DMS 273 treated with DMSO at 0.1 percent for 48 hours (cell line): ENCODE measurements around the gene RAB3B.
"Not testable (repeated sequence)": the region's sequence is repeated elsewhere in the genome, so short reads cannot be mapped to it uniquely, and the experiment has no call there.

Experiments used
- DNase-seq: peaks from one replicate; lab custom pipeline; 2025; lab: John Stamatoyannopoulos, UW

The RAB3B gene

DNA sequence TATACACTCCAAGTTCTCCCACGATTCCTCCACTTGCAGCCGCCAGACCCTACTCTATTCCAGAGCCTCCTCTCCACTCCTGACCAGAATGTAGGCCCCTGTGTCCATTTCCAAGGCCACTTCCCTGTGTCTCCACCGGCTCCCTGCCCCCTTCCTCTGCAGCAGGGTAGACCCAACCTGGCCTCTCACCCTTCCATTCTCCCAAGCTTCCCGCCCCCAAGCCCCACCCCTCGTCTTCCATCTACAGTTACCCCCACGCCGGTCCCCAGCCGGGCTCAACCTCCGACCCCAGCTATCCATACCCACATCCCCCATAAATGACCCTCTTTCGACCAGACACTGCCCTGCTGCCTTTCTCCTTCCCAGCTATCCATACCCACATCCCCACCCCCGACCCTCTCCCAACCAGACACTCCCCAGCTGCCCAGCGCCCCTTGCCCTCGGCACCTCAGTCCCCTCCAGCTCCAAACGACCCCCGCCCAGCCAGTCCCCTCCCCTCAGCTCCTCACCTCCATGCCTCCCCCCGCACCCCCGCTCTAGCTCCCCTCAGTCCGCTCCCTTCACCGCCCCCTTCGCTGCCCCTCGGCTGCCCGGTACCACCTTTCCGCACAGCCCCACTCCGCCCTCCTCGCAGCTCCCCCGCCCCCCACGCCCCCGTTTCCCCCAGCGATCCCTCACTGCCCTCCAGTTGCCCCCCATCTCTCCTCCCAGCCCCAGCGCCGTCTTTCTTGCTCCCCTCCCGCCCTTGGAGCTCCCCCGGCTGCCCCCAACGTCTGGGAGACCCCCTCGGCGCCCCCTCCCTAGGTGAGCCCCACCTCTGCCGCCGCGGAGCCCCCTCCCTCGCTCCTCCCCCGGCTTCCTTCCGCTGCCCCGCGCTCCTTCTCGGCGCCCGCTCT, 670 bp downstream of the RAB3B start:
- DNase-seq = no peak

DNA sequence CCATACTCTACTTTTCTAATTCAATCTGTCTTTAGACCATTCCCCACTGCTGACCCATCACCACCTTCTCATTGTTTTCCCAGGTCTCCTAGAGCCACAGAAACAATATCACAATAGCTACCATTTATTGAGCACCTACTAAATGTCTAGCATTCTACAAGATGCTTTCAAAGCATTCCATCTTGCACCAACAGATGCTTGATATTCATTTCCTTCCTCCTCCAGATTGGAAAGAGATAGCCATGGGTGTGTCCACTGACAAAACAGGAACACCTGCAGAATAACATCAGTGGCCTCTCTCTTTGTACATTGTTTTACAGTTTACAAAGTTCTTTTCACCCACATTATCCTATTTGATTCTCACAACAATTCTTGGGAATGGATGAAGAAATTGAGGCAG, 2.2 kb downstream of the RAB3B start:
- DNase-seq = no peak

DNA sequence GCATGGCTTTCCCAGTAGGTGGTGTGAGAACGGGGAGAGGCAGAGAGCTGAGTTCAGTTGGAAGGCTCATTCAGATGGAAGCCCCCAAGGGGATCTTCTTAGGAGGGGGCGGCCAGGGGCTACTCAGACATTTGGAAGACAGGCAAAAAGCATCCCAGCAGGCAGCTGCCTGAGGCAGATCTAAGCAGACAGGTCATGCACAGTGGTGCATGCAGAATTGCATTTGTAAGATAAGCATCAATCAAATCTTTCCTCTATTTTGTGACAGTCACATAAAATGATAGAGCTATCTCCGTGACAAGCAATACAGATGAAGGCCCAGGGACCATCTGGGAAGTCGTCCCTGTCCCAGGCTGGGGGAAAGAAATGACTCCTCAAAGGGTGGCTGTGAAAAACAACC, 3.8 kb downstream of the RAB3B start:
- no peak for DNase-seq

DNA sequence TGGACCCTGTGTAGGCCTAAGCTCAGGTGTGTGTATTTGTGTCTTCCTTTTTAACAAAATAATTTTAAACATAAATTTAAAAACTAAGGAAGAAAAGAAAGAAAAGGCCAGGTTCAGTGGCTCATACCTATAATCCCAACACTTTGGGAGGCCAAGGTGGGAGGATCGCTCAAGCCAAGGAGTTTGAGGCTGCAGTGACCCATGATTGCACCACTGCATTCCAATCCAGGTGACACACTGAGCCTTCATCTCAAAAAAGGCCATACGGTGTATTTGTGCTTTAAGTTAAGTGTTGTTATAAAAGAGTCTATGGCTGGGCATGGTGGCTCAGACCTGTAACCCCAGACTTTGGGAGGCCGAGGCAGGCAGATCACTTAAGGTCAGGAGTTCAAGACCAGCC, 8.3 kb downstream of the RAB3B start:
- DNase-seq = no peak

DNA sequence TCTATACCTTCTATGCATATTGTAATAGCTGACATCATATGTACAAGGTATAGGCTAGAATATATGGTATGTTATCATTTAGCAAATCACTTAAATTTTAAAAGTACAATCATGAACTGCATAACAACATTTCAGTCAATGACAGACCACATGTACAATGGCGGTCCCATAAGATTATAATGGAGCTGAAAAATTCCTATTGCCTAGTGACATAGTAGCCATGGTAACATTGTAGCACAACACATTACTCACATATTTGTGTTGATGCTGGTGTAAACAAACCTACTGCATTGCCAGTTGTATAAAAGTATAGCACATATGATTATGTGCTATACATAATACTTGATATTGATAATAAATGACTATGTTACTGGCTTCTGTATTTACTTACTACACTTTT, 8.9 kb downstream of the RAB3B start:
- DNase-seq = no peak

DNA sequence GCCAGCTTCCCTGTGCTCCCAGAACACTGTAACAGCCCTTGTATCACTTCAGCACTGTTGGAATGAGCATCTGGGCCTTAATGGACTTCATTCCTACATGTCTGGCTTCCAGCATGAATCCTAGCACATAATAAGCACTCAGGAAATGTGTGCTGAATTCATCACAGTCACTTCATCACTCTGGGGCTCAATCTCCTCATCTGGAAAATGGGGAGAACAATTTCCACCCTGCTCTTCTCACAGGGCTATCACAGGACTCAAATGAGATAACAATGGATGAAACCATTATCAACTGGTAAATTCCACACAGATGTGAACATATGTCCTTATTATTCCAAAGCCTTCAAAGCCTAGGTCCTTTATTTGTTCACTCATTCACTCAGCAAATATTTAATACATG, 12.4 kb downstream of the RAB3B start:
- DNase-seq = no peak

DNA sequence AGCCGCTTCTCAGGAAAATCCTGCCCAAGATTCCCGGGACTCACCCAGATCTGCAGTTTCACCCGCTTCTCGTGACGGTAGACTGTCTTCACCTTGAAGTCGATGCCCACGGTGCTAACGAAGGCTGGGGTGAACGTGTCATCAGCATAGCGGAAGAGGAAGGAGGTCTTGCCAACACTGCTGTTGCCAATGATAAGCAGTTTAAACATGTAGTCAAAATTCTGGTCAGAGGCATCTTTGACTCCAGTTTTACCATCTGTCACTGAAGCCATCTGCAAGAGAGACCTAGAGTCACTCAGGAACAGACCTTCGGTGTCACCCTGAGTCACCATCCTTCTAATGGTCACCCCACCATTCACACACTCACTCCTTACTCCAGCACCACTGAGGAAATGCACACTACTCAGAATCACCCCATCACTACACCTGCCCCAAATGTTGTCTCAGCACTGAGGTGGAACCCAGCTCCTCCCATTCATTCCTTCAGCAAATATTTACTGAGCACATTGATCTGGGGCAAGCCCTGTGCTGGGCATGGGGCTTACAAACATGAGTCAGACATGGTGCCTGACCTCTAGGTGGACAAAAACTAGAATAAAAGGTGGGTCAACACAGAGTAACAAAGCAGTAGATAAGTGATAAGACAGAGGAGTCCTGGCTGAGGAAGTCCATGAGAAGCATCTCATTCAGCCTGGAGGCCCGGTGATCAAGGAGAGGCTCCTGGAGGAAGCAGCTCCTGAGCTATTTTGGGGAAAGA, 13.5 kb downstream of the RAB3B start:
- no peak for DNase-seq

DNA sequence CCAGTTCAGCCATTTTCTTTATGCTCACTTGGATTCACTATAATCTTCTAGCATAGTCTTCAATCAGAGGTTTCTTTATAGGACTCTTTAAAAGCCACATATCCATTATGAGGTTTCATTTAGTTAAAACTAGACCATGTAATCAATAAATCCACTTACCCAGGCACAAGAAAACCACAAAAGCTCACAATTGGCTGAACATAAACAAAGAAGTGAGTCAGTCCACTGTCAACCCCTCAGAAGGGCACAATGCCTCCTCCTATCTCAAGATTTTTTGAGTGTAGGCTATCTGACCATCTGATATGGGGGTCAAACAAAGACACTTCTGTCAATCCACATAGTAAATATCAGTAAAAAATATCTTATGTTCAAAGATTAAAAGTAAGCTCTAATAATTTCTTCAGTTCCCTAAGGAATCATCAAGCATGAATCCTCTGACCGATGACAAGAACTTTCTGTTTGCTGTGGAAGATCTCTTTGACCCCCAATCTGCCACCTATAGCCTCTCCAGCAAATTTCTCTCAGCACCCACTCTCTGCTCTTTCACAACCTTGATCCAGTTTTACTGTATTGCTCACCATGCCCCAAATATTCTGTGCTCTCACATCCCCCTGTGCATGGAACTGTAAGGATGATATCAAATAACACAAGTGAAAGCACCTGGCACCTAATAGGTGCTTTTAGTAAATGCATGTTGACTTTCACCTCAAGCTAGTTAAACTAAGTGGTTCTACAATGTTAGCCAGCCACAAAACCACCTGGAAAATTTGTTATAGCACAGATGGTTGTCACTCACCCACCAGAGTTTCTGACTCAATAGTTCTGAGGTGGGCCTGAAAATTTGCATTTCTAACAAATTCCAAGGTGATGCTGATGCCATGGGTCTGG, 16.7 kb downstream of the RAB3B start:
- no peak for DNase-seq

DNA sequence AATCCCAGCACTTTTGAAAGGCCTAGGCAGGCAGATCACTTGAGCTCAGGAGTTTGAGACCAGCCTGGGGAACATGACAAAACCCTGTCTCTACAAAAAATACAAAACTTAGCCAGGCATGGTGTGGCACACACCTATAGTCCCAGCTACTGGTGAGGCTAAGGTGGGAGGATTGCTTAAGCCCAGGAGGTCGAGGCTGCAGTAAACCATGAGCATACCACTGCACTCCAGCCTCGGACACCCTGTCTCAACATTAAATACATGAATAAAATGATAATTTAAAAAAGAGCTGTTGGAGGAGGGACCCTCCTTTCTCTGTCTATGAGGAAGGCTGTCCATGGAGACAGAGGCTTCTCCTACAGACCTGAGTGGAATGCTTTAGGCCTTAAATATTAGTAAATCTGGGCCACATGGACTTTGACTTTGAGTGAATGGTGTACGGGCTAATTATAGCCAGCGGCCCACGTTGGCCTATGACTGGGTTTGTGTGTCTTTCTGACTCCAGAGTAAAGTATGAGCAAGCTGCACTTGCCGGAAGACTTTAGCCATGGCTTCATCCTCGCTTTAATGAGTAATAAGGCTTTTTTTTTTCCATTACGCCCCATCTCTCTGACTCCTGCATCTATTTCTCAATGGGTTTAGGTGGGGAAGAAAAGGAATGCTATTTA, 21.3 kb downstream of the RAB3B start:
- DNase-seq = no peak

DNA sequence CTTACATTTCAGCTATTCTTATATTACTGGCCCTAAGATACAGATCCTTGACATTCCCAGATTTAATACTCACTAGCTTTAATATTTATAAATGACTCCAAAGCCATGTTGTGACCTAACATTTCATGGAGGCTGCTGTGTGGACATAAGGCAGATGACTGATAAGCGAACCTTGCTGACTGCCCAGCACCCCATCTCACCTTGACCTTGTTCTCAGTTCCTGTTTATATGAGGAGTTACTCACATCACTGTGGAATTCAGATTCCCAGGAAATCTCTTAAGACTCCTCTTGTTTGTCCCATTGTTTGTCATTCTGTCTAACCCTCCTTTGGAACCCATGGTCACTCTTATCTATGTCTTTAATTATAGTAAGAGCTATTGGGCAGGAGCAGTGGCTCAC, 21.9 kb downstream of the RAB3B start:
- no peak for DNase-seq

DNA sequence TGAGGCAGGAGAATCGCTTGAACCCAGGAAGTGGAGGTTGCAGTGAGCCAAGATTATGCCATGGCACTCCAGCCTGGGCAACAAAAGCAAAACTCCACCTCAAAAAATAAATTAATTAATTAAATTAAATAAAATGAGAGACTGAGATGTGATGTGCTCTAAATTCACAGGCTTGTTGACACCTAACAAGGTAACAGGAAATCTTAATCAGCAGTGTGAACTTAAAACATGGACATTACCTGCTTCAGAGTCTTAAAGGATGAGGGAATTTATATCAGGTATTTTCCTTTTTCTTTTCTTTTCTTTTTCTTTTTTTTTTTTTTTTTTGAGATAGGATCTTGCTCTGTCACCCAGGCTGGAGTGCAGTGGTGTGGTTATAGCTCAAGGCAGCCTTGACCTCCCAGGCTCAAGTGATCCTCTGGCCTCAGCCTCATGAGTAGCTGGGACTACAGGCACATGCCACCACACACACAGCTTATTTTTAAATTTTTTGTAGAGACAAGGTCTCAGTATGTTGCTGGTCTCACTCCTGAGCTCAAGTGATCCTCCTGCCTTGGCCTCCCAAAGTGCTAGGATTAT, 23.2 kb downstream of the RAB3B start:
- not testable (repeated sequence) for DNase-seq

DNA sequence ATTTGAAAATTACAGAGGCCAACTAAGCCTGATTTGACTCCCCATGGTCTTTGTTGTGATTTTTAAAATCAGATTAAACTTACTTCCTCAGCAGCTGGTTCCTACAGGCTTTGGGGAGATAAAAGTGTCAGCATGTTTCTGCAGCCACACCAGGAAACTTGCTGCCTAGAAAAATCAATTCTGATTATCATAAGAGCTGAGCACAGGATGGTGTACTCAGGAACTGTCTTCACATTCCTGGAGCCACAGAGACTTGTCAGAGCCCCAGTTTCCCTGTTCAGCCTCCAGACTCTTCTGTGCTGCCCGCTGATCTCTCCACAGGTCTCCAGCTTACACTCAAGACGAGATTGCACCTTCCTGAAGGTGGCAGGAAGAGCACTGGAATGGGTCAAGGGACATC, 23.9 kb downstream of the RAB3B start:
- no peak for DNase-seq

DNA sequence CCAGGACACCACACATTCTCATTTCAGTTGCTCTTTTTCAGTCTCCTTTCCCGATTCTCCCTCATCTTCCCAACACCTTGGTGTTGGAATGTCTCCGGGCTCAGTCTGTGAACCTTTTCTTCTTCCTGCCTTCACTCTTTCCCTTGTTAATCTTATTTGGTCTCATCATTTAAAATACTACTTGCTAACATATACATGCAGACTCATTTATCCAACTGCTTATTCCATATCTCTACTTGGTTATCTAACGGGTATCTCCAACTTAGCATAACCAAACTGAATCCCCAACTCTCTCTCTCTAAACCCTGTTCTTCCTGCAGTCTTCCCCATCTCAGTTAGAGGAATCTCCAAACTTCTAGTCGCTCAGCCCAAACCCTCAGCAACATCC, 26.2 kb downstream of the RAB3B start:
- DNase-seq = no peak

DNA sequence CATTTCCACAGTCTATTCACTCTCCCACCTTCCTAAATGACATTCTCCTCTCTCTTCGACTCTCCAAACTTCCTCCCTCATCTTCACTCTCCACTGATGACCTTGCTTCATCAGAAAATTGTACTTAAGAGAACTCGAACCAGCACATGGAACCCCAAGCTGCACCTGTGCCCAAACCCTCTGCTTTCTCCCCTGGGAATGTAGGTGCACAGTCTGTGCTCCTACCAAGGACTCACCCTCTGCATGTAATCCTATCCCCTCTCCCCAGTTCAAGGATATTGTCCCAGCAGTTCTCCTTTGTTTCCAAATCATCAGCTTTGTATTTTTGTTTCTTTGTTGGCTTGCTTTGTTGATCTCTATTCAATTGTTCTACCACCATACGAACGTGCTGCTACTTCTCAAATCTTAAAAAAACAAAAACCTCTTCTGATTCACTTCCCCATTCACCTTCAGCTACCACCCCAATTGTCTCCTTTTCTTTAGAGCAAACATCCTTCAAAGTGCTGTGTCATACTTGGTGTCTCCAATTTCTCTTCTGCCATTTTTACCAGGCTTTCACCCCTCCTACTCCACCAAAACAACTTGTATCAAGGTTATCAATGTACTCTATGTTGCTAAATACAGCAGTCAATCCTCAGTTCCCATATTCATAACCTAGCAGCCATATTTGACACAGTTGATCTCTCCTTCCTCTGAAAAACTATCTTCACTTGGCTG, 26.8 kb downstream of the RAB3B start:
- no peak for DNase-seq

DNA sequence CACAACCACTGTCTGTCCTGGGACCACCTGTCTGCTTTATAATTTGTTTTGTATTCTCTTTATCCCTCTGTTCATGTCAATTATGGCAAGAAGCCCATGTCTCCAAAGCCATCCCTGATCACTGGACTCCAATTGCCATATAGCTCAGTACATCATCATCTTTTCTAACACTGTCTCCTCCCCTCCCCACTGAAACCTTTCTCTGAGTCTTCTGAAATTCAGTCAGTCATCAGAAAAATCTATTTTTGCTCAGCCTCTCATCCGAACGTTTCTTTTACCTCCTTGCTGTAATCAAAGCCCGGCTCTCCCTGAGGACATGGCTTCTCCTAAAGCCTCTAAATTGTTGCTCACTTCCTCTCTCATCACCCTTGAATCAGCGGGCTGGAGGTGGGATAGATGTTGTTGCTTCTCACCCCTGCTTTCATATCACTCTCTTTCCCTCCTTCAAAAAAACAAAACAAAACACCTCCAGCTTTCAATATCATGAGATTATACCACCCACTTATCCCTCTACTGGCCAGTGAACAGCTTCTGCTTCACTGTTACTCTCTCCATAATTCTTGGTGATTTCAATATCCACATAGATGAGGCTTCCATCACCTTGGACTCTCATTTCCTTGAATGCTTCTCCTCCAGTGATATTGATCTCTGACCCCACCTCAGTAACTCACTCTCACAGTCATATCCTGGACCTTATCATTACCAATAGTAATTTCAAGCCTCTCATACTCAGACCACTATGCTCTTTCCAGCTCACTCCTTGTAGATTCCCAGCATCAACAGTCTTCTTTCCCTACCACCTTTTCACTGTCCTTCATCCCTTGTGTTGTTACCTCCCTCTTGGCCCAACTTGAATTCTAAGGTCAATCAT, 27.8 kb downstream of the RAB3B start:
- DNase-seq = no peak

DNA sequence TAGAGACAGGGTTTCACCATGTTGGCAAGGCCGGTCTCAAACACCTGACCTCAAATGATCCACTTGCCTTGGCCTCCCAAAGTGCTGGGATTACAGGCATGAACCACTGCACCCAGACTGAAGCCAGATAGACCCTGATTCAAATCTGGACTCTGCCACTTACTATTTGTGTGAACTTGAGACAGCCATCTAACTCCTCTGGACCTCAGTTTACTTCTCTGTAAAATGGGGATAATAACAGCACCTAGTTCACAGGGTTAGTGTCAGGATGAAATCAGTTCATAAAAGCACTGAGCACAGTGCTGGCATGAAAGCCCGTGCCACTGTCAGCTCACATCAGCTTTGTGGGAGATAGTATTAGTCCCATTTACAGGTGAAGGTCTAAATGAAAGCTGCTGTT, 28.5 kb downstream of the RAB3B start:
- no peak for DNase-seq

DNA sequence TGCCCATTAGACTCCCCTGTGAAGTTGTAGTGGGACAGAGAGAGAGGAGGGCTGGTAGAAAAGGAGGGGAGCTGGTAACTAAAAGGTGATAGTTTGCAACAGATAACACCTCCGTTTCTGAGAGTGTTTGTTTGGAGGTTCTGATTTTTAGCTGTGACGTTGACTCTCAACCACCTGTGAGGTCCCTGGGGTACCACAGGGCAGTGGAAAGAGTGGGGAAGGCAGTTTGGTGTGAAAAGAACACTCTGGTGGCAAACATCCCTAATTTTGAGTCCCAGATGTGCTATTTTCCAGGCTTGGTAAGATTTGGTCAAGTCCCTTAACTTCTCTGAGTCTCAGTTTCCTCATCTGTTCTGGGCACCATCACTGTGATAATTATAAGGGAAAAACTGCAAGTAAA, 29.3 kb downstream of the RAB3B start:
- DNase-seq = no peak

DNA sequence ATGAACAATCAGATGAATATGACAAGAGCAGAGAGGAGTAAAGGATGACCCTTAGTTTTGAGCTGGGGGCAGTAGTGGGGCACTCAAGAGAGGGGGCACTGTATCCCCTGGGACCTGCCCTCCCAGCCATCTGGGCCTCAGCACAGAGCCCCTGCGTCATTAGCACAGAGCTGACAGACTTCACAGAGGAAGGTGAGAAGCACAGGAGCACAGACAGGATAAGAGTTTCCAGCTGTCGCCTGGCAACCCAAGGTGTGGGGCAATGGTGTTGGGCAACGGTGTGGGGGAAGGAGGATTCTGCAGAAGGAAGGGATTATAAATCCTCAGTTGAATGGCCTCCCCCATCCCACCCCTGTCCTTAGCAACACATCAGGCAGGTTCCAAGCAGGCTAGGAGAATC, 30.2 kb downstream of the RAB3B start:
- no peak for DNase-seq

DNA sequence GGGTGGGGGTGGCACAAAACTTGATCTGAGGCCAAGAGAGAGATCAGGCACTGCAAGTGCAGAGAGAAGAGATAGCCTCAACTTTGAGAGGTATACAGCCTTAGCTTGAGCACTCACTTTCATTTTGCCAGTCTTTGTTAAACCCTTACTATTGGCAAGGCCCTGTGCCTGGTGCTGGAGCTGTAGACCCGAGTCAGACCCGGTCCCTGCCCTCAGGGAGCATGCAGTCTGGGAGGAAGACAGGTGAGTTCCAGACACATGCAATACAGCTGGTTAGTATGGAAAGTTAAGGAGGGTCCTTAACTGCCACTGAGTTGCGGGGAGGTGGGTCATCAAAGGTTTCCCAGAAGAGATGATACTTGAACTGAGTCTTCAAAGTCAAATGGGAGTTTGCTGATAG, 31.7 kb downstream of the RAB3B start:
- no peak for DNase-seq

DNA sequence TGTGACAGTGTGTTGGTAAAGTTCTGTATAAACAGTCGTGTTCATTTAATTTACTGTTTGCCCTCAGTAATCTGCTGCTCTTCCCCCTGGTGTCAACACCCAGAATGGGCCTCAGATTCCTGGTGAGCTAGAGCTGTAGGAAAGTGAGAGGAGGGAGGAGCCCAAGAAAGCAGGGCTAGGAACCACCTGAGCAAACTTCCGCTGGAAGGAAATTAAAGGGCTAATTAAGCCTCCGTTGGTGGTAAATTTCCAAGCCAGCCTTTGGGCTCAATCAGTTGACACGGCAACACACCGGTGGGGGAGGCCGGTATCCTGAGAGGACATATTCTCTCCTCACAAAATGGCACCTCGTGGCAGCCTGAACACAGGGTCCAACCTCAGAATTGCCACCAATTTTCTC, 32.9 kb downstream of the RAB3B start:
- DNase-seq = no peak
